T-cell (primary cell): ENCODE measurements around the gene PTPRO. TPM values are rescaled to one million over a fixed set of nuclear protein-coding genes. Genes with fewer than 3 reads are reported as not detected.

Source experiments
- ATAC-seq, 4 experiments: fragments of 200-7000 bp in 3 of 4; fragments of 150-1000 bp in 1 of 4; cut with Tn5 transposase; replicated peaks in 1 of 4; 1 replicate in 3 of 4; 2 replicates in 1 of 4; pipeline ENCODE4 v1.10.0; 2021; ENCODE audit warnings: moderate library complexity in 3 of 4, mild to moderate bottlenecking in 2 of 4, moderate number of reproducible peaks in 1 of 4
- CTCF ChIA-PET, 2 donors: fragments of 300-600 bp; sonication (Branson Sonifier 250); formaldehyde crosslinking; loops; one replicate each; lab custom pipeline; 2022; ENCODE audit warnings: antibody characterized with exemption in 2 of 2; lab: Charles Lee
- POLR2A ChIA-PET, 2 donors: fragments of 300-600 bp; sonication (Branson Sonifier 250); formaldehyde crosslinking; loops; one replicate each; lab custom pipeline; 2022; ENCODE audit warnings: antibody characterized with exemption in 2 of 2; lab: Charles Lee
- DNase-seq, 35 experiments: peaks; one replicate each; pipeline versions ENCODE4 v3.0.0 to v3.0.0-alpha.2; 2013 to 2023
- H3K27ac ChIP-seq: one replicate; pipeline ENCODE4 v1.5.1; 2013; ENCODE audit warnings: low read length
- H3K27me3 ChIP-seq, 2 experiments: replicated peaks in 1 of 2; 1 replicate in 1 of 2; 2 replicates in 1 of 2; pipeline versions ENCODE4 v1.6.1 to v1.7.0; 2013; ENCODE audit warnings: low read length in 1 of 2, mixed read lengths in 1 of 2; ENCODE audit not compliant: control insufficient read depth in 2 of 2, insufficient read depth in 2 of 2; ENCODE audit errors: extremely low read depth in 1 of 2
- H3K36me3 ChIP-seq, 2 donors: 1 replicate in 1 of 2; 2 replicates in 1 of 2; pipeline versions ENCODE4 v1.6.1 to v1.7.0; 2013; ENCODE audit warnings: low read length in 1 of 2; ENCODE audit not compliant: control insufficient read depth in 2 of 2, insufficient read depth in 1 of 2; ENCODE audit errors: extremely low read depth in 1 of 2
- H3K4me1 ChIP-seq, 2 experiments: 1 replicate in 1 of 2; 2 replicates in 1 of 2; pipeline versions ENCODE4 v1.6.1 to v1.7.0; 2013; ENCODE audit warnings: low read length in 2 of 2, mixed read lengths in 1 of 2; ENCODE audit not compliant: insufficient read depth in 2 of 2, control insufficient read depth in 1 of 2; ENCODE audit errors: extremely low read depth in 1 of 2
- H3K4me3 ChIP-seq, 2 donors: 1 replicate in 1 of 2; 2 replicates in 1 of 2; pipeline versions ENCODE4 v1.5.1 to v1.7.0; 2013; ENCODE audit warnings: mild to moderate bottlenecking in 2 of 2, low read length in 1 of 2, moderate library complexity in 1 of 2; ENCODE audit not compliant: control insufficient read depth in 1 of 2; ENCODE audit errors: extremely low read depth in 1 of 2
- H3K9me3 ChIP-seq: 2 replicates; pipeline ENCODE4 v1.7.0; 2013
- H3K27ac Mint-ChIP-seq, 2 donors: one replicate each; pipeline ENCODE4 v1.8.0; 2020 to 2021; ENCODE audit warnings: mild to moderate bottlenecking in 2 of 2, mixed read lengths in 2 of 2
- H3K27me3 Mint-ChIP-seq, 2 donors: one replicate each; pipeline ENCODE4 v1.8.0; 2021 to 2022; ENCODE audit warnings: mixed read lengths in 2 of 2
- H3K36me3 Mint-ChIP-seq: one replicate; pipeline ENCODE4 v1.8.0; 2021; ENCODE audit warnings: mixed read lengths
- H3K4me1 Mint-ChIP-seq, 3 donors: one replicate each; pipeline ENCODE4 v1.8.0; 2020 to 2022; ENCODE audit warnings: mixed read lengths in 3 of 3, mild to moderate bottlenecking in 1 of 3
- H3K4me3 Mint-ChIP-seq, 3 donors: one replicate each; pipeline ENCODE4 v1.8.0; 2020 to 2022; ENCODE audit warnings: mild to moderate bottlenecking in 3 of 3, mixed read lengths in 3 of 3, moderate library complexity in 3 of 3
- H3K9me3 Mint-ChIP-seq, 3 donors: one replicate each; pipeline ENCODE4 v1.8.0; 2020 to 2022; ENCODE audit warnings: mixed read lengths in 3 of 3
- WGBS: methylation state at CpG from one replicate; pipeline ENCODE4 v1.1.5; 2013; ENCODE audit warnings: missing lambda C conversion rate; ENCODE audit not compliant: insufficient coverage; 5-methylcytosine and 5-hydroxymethylcytosine counted together
- total RNA-seq, 35 experiments: library from RNA in 6 of 35; stranded (reverse) in 6 of 35; fragments of 120-200 nt in 1 of 35; gene quantifications; one replicate each; pipeline versions ENCODE4 v1.2.1 to v1.2.4 and lab custom pipeline; 2013 to 2026

PTPRO gene
- total RNA-seq, 5 donors from 2014 or later (not counting 1 experiment from before 2014, with no cell fraction given), result 1.1 to 11.5 (median 6.3) TPM

GRCh38 chr12:15307079-15307478 is 15.2 kb upstream of the PTPRO start:
- Histone ChIP-seq H3K27ac (no peak overlapping the region), H3K27me3 (peaks cover 0 to 3% of the 10 kb centered on the region in 2 experiments), H3K4me1 (no peaks in the 10 kb centered on the region), H3K4me3 (no peak overlapping the region), H3K9me3 (no peaks in the 10 kb centered on the region), H3K36me3 (no peaks in the 10 kb centered on the region)
- CTCF ChIA-PET, result no interaction called here
- Mint-ChIP-seq H3K4me3 (no peak overlapping the region), H3K36me3 (no peaks in the 10 kb centered on the region), H3K27me3 (peaks cover 0 to 11% of the 10 kb centered on the region in 2 donors), H3K4me1 (no peaks in the 10 kb centered on the region), H3K9me3 (peaks cover 9 to 13% (median 13%) of the 10 kb centered on the region in 3 donors), H3K27ac (no peak overlapping the region)
- ATAC-seq (no peak), DNase-seq (no peak)
- WGBS, result no CpG with 5 or more reads among the region's 1 CpG
- POLR2A ChIA-PET, result no interaction called here

- H3K27me3 Mint-ChIP-seq, result peaks cover 28 to 31% of the 10 kb centered on the region in 2 donors
- ATAC-seq (no peak), DNase-seq (no peak)
- Histone ChIP-seq H3K36me3 (no peaks in the 10 kb centered on the region), H3K27ac (no peak overlapping the region), H3K9me3 (no peaks in the 10 kb centered on the region), H3K4me3 (no peak overlapping the region), H3K27me3 (peaks cover 0 to 13% of the 10 kb centered on the region in 2 experiments), H3K4me1 (no peaks in the 10 kb centered on the region)
- no CpG with 5 or more reads among the region's 4 CpGs for WGBS
- H3K27ac Mint-ChIP-seq, result no peak overlapping the region
- POLR2A ChIA-PET, result no interaction called here
- peaks cover 4 to 8% (median 6%) of the 10 kb centered on the region in 3 donors for H3K4me1 Mint-ChIP-seq
- no peak overlapping the region for H3K4me3 Mint-ChIP-seq
- no peaks in the 10 kb centered on the region for H3K9me3 Mint-ChIP-seq
- H3K36me3 Mint-ChIP-seq, result no peaks in the 10 kb centered on the region
- CTCF ChIA-PET, result no interaction called here
These were observed 3.5 kb upstream of the PTPRO start for GRCh38 chr12:15318841-15319240.

- peaks cover 0 to 13% of the 10 kb centered on the region in 2 experiments for H3K27me3 ChIP-seq
- H3K4me3 Mint-ChIP-seq, result no peak overlapping the region
- H3K4me3 ChIP-seq, result no peak overlapping the region
- H3K36me3 Mint-ChIP-seq, result no peaks in the 10 kb centered on the region
- no peaks in the 10 kb centered on the region for H3K9me3 ChIP-seq
- no CpG with 5 or more reads among the region's 1 CpG for WGBS
- H3K4me1 ChIP-seq, result no peaks in the 10 kb centered on the region
- peaks cover 4 to 8% (median 6%) of the 10 kb centered on the region in 3 donors for H3K4me1 Mint-ChIP-seq
- no peak for ATAC-seq
- DNase-seq, result no peak
- H3K27ac Mint-ChIP-seq, result no peak overlapping the region
- ChIA-PET POLR2A (interaction anchor here in 1 of 2 donors (0.6 kb wide), 1 partner anchor 266 kb away, joined by 3 read pairs; no protein-coding TSS in a partner anchor), CTCF (no interaction called here)
- H3K9me3 Mint-ChIP-seq, result no peaks in the 10 kb centered on the region
- H3K36me3 ChIP-seq, result no peaks in the 10 kb centered on the region
- peaks cover 35 to 45% of the 10 kb centered on the region in 2 donors for H3K27me3 Mint-ChIP-seq
- no peak overlapping the region for H3K27ac ChIP-seq
These were observed 1.4 kb upstream of the PTPRO start for GRCh38 chr12:15320881-15321280.

GRCh38 chr12:15323480-15323879 is 1.2 kb downstream of the PTPRO start:
- Histone ChIP-seq H3K4me3 (no peak overlapping the region), H3K4me1 (no peaks in the 10 kb centered on the region), H3K27me3 (peaks cover 0 to 13% of the 10 kb centered on the region in 2 experiments), H3K27ac (no peak overlapping the region), H3K36me3 (no peaks in the 10 kb centered on the region), H3K9me3 (no peaks in the 10 kb centered on the region)
- CTCF ChIA-PET, result no interaction called here
- no peak for ATAC-seq
- Mint-ChIP-seq H3K27ac (no peak overlapping the region), H3K4me1 (peaks cover 4 to 8% (median 6%) of the 10 kb centered on the region in 3 donors), H3K27me3 (peaks cover 44 to 61% of the 10 kb centered on the region in 2 donors), H3K9me3 (no peaks in the 10 kb centered on the region), H3K4me3 (no peak overlapping the region), H3K36me3 (no peaks in the 10 kb centered on the region)
- POLR2A ChIA-PET, result no interaction called here
- WGBS, result no CpG with 5 or more reads among the region's 4 CpGs
- no peak for DNase-seq

- Mint-ChIP-seq H3K4me3 (no peak overlapping the region), H3K27ac (no peak overlapping the region), H3K36me3 (no peaks in the 10 kb centered on the region), H3K27me3 (peaks cover 27 to 41% of the 10 kb centered on the region in 2 donors), H3K9me3 (no peaks in the 10 kb centered on the region), H3K4me1 (no peaks in the 10 kb centered on the region)
- ChIA-PET CTCF (no interaction called here), POLR2A (no interaction called here)
- no peaks in the 10 kb centered on the region for H3K9me3 ChIP-seq
- no peaks in the 10 kb centered on the region for H3K27me3 ChIP-seq
- no peak overlapping the region for H3K4me3 ChIP-seq
- H3K36me3 ChIP-seq, result no peaks in the 10 kb centered on the region
- ATAC-seq, result no peak
- no peak overlapping the region for H3K27ac ChIP-seq
- H3K4me1 ChIP-seq, result no peaks in the 10 kb centered on the region
- 66% methylated on average over 4 of the region's 5 CpGs for WGBS
- no peak for DNase-seq
These were observed 7.6 kb downstream of the PTPRO start for GRCh38 chr12:15329891-15330290.

- Histone ChIP-seq H3K36me3 (no peaks in the 10 kb centered on the region), H3K27ac (no peak overlapping the region), H3K4me1 (no peaks in the 10 kb centered on the region), H3K4me3 (no peak overlapping the region), H3K27me3 (no peaks in the 10 kb centered on the region), H3K9me3 (no peaks in the 10 kb centered on the region)
- Mint-ChIP-seq H3K27me3 (peaks cover 21 to 32% of the 10 kb centered on the region in 2 donors), H3K27ac (no peak overlapping the region), H3K4me3 (no peak overlapping the region), H3K9me3 (no peaks in the 10 kb centered on the region), H3K36me3 (no peaks in the 10 kb centered on the region), H3K4me1 (no peaks in the 10 kb centered on the region)
- CTCF ChIA-PET, result no interaction called here
- ATAC-seq (no peak), DNase-seq (no peak)
- POLR2A ChIA-PET, result no interaction called here
- no CpG with 5 or more reads among the region's 2 CpGs for WGBS
These were observed 11.9 kb downstream of the PTPRO start for GRCh38 chr12:15334225-15334624.

- POLR2A ChIA-PET, result no interaction called here
- Mint-ChIP-seq H3K4me1 (no peaks in the 10 kb centered on the region), H3K4me3 (no peak overlapping the region), H3K9me3 (no peaks in the 10 kb centered on the region), H3K27ac (no peak overlapping the region), H3K27me3 (peaks cover 16 to 30% of the 10 kb centered on the region in 2 donors), H3K36me3 (no peaks in the 10 kb centered on the region)
- Histone ChIP-seq H3K27me3 (no peaks in the 10 kb centered on the region), H3K9me3 (no peaks in the 10 kb centered on the region), H3K4me3 (no peak overlapping the region), H3K36me3 (no peaks in the 10 kb centered on the region), H3K27ac (no peak overlapping the region), H3K4me1 (no peaks in the 10 kb centered on the region)
- no peak for ATAC-seq
- CTCF ChIA-PET, result interaction anchor here in 1 of 2 donors (0.7 kb wide), 1 partner anchor 162 kb away, joined by 3 read pairs; no protein-coding TSS in a partner anchor
- no peak for DNase-seq
- WGBS, result no CpG with 5 or more reads among the region's 2 CpGs
These were observed 13.7 kb downstream of the PTPRO start for GRCh38 chr12:15335959-15336358.
